Hepatocyte (in vitro differentiated cells): ENCODE data around the gene TMEM26.

Experiments
- CTCF ChIP-seq: fragments of 200-600 bp; sonication (generic); IDR thresholded peaks from 2 replicates; pipeline ENCODE4 v1.5.1; 2016; ENCODE audit warnings: antibody characterized with exemption, mild to moderate bottlenecking; ENCODE audit not compliant: poor library complexity
- EZH2 ChIP-seq: fragments of 200-600 bp; sonication (generic); IDR thresholded peaks from 2 replicates; pipeline ENCODE4 v1.6.1; 2016; ENCODE audit warnings: antibody characterized with exemption, mild to moderate bottlenecking, borderline replicate concordance

- TF ChIP-seq EZH2, result no peak
- no peak for TF ChIP-seq CTCF
These were observed 4.8 kb upstream of the TMEM26 start for GRCh38 chr10:61458031-61458430.
